ENCODE results near the gene FKBP11. TPM values are rescaled to one million over a fixed set of nuclear protein-coding genes. Genes with fewer than 3 reads are reported as not detected.

FKBP11 gene
- total and polyA plus RNA-seq, 2 of the 13 experiments (the other 11 are each of a cell fraction or from before 2014, with no cell fraction given): 15.5 to 19.4 TPM

DNA sequence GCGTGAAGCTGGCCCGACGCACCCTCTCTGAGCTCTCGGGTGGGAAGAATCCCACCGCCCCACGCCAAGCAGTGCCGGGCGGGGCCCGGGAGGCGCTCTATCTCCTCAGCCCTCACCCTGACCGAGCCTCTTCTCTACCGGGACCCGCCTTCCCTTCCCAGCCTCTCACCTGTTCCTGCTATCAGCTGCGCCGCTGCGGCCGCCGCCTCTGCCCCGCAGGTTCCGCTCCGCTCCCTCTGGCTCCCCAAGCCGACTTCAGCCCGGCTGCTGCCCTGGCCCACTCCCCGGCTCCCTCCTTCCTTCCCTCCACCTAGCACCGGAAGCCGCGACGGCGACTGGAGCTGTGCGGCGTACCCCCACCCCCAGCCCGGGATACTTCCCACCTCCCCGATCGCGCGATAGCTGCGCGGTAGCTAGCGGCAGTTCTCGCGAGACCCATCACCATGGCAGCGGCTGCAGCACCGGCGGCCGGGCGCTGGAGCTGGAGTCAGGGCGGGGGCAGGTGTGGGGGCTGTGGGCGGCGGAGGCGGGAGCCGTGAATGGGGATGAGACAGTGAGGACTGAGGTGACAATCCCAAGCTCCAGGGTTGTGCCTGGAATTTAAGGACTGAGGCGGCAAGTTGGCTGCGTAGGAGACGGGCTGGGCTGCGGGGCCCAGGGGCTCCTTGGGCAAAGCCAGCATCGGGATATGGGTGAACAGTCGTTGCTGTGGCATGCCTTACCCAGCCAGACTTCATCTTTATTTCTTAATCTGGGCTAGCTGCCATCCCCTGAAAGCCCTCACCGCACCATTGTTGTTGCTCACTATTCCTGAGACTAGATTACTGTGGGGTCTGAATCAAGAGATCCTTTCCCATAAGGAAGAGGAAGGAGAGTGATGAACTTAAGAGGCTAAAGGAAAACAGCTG, 32.1 kb upstream of the FKBP11 start, which contains the start of gene ARF3 (continued):
- TF ChIP-seq, protein P1, sequence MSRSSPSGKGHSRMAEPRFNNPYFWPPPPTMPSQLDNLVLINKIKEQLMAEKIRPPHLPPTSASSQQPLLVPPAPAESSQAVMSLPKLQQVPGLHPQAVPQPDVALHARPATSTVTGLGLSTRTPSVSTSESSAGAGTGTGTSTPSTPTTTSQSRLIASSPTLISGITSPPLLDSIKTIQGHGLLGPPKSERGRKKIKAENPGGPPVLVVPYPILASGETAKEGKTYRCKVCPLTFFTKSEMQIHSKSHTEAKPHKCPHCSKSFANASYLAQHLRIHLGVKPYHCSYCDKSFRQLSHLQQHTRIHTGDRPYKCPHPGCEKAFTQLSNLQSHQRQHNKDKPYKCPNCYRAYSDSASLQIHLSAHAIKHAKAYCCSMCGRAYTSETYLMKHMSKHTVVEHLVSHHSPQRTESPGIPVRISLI (CRISPR knock-in tag; IDR thresholded peaks at IDR 0.05; ENCODE audit: borderline replicate concordance): peak; percentile 36; the same call in 1 of the 2 replicates
- TF ChIP-seq BCL6 (CRISPR knock-in tag; IDR thresholded peaks at IDR 0.05) (peak; percentile 26; the same call in 1 of the 2 replicates), MXD4 (CRISPR knock-in tag; IDR thresholded peaks at IDR 0.05) (no peak), ZFP1 (CRISPR knock-in tag; IDR thresholded peaks at IDR 0.05) (0 out of 2 replicates have a peak, but pooled peaks have one; percentile 43), NR2F6 (IDR thresholded peaks at IDR 0.05) (no peak), NR2F6 (CRISPR knock-in tag; IDR thresholded peaks at IDR 0.05) (peak; percentile 31; the same call in 1 of the 2 replicates), SP2 (CRISPR knock-in tag; IDR thresholded peaks at IDR 0.05) (peak; percentile 43; the same call in 1 of the 2 replicates), NCOA2 (CRISPR knock-in tag; IDR thresholded peaks at IDR 0.05) (0 out of 2 replicates have a peak, but pooled peaks have one; percentile 15), SAP130 (CRISPR knock-in tag; IDR thresholded peaks at IDR 0.05; ENCODE audit: low read depth) (peak; percentile 86), SATB2 (CRISPR knock-in tag; IDR thresholded peaks at IDR 0.05) (no peak), ZNF709 (CRISPR knock-in tag; IDR thresholded peaks at IDR 0.05) (0 out of 2 replicates have a peak, but pooled peaks have one; percentile 21), RFX1 (IDR thresholded peaks at IDR 0.05) (peak; percentile 81), KDM3A (CRISPR knock-in tag; IDR thresholded peaks at IDR 0.05; ENCODE audit: low read depth) (0 out of 2 replicates have a peak, but pooled peaks have one; percentile 25), POLR2A (IDR thresholded peaks at IDR 0.05; ENCODE audit: insufficient read depth in 1 of 2, low read depth in 2 of 2, low read length in 2 of 2) (peak; percentile 56 to 86), HDAC1 (CRISPR knock-in tag; IDR thresholded peaks at IDR 0.05) (peak; percentile 78), ZNF33A (CRISPR knock-in tag; IDR thresholded peaks at IDR 0.05; ENCODE audit: borderline replicate concordance) (no peak), MAF1 (CRISPR knock-in tag; IDR thresholded peaks at IDR 0.05; ENCODE audit: borderline replicate concordance) (no peak), PHF20 (CRISPR knock-in tag; IDR thresholded peaks at IDR 0.05) (peak; percentile 45; the same call in 1 of the 2 replicates), ZNF512 (CRISPR knock-in tag; IDR thresholded peaks at IDR 0.05) (0 out of 2 replicates have a peak, but pooled peaks have one; percentile 22), IKZF4 (CRISPR knock-in tag; IDR thresholded peaks at IDR 0.05; ENCODE audit: borderline replicate concordance, low read depth, not compliant biosample characterization) (peak; percentile 24), PATZ1 (CRISPR knock-in tag; IDR thresholded peaks at IDR 0.05) (peak; percentile 80; the same call in 1 of the 2 replicates), AGO1 (IDR thresholded peaks at IDR 0.05; ENCODE audit: low read depth, low read length, poor library complexity, severe bottlenecking) (peak; percentile 68), MIXL1 (CRISPR knock-in tag; IDR thresholded peaks at IDR 0.05) (no peak)
- TF ChIP-seq, protein P2, sequence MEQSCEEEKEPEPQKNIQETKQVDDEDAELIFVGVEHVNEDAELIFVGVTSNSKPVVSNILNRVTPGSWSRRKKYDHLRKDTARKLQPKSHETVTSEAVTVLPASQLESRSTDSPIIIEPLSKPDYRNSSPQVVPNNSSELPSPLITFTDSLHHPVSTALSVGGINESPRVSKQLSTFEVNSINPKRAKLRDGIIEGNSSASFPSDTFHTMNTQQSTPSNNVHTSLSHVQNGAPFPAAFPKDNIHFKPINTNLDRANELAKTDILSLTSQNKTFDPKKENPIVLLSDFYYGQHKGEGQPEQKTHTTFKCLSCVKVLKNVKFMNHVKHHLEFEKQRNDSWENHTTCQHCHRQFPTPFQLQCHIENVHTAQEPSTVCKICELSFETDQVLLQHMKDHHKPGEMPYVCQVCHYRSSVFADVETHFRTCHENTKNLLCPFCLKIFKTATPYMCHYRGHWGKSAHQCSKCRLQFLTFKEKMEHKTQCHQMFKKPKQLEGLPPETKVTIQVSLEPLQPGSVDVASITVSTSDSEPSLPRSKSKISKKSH (CRISPR knock-in tag; IDR thresholded peaks at IDR 0.05; ENCODE audit: borderline replicate concordance): peak; percentile 70; the same call in 1 of the 2 replicates
